Measurements from ENCODE around the gene GLDC.
A peak's percentile ranks its signal among the peaks of the same experiment; 100 is the strongest.
"Not testable (repeated sequence)": the region's sequence is repeated elsewhere in the genome, so short reads cannot be mapped to it uniquely, and the experiment has no call there.

GLDC gene

DNA sequence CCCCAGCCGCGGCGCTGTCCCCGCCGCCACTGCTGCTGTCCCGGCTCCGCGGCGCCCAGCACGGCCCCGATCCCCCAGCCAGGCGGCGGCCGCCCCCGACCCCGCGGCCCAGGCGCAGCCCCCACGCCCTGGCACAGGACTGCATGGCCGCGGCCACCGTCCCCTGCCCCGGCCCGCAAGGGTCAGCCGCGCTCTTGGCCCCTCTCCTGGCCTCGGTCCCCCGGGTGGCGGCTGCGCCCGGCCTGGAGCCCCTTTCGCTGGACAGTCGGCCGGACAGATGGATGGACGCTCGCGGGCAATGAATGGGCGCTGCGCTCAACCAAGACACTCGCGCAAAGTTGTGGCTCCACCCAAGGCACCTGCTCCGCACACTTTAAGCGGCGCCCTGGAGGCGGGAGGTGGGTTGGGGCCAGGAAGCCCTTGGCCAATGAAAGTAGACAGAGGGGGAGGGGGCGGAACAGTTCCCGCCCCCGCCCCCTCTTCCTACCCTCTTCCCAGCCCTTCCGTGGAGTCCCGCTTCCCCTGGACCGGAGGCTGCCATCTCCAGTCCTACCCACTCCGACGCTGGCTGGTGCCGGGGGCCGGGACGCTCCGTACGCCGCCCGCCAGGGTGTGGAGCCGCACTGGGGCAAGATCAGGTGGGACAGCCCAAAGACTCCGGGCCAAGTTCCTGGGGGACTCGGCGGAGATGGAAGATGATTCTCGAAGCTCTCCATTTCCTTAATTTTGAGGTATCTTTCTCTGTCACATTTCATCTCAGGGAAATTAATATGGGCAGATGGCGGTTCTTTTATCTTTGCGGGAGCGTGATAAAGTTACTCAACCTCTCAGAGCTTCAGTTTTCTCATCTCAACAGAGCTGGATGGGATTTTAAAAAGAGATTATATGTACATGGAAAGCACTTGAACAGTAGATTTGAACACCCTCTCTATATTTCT, at the start of gene GLDC:
Gene GLDC, minus strand, starts transcription at position 375 of the 938 bp plus-strand sequence. Its CDS starts 230 bp downstream, at position 145.
- peak within 1 kb of the TSS; percentile 64 for H3K4me3 ChIP-seq (ENCODE audit: low read depth, low read length)

DNA sequence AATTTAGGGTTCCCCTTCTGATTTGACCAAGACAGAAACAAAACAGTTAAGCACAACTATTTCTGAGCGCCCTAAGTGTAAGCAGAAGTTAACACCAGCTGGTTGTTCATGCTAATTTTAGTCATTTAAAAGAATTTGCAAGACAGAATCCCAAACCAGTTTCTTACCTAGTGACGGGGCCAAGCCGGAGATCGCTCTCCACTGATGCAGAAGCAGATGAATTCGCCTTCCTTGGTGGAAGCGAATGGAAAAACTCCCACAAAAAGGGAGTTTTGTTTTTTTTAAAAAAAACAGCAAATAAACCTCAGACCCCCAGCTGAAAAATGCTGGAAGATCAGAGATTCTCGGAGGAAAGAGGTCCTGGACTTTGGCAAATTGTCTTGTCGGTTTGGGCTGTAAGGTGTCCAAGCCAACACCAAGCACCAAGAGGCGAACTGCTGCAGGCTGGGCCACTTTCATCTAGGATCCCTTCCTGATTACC, 47.4 kb upstream of the GLDC start:
- H3K4me3 ChIP-seq (ENCODE audit: low read depth, low read length) = no peak overlapping the region

DNA sequence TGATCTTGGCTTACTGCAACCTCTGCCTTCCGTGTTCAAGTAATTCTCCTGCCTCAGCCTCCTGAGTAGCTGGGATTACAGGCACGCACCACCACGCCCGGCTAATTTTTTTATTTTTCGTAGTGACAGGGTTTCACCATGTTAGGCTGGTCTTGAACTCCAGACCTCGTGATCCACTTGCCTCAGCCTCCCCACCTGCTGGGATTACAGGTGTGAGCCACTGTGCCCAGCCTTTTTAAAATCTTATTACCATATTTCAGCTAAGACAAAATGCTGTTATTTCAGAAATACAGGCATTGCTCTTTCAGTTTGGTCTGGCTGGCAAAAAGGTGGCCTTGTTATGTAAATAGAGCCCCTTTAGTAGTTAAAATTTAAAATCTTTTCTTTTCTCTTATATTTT, 46.9 kb upstream of the GLDC start:
- no peak overlapping the region for H3K4me3 ChIP-seq (ENCODE audit: low read depth, low read length)

DNA sequence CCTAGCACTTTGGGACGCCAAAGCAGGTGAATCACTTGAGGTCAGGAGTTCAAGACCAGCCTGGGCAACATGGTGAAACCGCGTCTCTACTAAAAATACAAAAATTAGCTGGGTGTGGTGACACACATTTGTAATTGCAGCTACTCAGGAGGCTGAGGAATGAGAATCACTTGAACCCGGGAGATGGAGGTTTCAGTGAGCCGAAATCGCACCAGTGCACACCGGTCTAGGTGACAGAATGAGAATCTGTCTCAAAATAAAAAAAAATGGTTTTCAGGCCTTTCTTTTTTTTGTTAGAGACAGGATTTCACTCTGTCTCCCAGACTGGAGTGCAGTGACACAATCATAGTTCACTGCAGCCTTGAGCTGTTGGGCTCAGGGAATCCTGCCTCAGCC, 45.1 kb upstream of the GLDC start:
- not testable (repeated sequence) for H3K4me3 ChIP-seq (ENCODE audit: low read depth, low read length)

DNA sequence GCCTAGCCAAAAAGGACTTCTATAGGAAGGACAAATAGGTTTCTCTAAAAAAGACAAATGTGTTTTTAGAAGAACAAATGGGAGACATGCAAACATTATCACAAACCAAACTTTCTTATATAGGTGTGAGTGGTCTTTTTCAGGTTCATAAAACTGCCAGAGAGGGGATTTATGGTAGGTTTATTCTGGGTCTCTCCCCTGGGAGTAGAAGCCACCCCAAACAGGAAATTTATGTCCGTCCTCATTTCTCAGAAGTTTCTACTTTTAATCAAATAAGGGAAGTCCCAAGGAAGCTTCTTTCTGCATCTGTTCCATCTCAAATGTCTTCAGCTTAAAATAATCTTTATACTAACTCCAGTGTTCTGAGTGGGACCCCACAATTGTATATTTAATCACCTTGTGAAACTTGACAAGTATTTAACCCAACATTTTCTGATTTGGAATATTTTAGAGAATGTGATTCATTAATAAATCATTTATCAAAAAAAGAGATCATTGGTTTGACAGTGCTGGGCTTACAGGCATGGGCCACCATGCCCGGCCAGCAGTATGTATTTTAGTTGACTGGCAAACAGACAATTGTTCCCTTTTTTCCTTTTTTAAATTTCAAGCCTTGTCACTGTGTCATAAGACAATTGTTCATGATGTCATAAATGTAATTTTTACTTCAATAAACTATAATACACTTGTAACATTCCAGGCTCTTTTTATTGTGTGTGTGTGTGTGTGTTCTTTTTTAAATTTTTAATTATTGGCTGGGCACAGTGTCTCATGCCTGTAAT, 44.6 kb upstream of the GLDC start:
- no peak overlapping the region for H3K4me3 ChIP-seq (ENCODE audit: low read depth, low read length)

DNA sequence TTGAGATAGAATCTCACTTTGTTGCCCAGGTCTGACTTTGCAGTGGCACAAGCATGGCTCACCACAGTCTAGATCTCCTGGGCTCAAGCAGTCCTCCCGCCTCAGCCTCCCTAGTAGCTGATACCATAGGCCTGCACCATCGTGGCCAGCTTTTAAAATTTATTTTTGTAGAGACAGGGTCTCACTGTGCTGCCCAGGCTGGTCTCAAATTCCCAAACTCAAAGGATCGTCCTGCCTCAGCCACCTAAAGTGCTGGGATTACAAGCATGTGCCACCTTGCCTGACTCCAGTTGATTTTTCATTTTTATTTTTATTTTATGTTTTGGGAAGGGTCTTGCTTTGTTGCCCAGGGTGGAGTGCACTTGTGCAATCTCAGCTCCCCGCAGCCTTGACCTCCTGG, 41.7 kb upstream of the GLDC start:
- H3K4me3 ChIP-seq (ENCODE audit: low read depth, low read length) = no peak overlapping the region

DNA sequence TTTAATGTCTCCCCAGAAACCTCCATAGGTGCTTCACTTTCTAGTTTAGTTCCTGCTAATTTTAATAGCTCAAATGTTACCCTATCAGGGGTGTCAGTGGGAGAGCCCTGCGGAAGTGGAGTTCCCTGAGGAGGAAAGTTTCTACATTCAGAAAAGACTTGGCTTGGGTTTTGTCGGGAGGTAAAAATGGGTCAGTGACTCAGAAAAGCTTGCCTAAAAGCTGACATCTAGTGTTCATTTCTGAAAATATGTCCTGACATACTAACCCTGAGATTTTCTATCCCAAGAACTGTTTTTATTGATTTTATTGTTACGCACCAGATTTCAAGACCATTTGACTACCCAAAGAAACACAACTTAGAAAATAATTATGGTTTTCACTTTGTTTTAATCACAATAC, 40.9 kb upstream of the GLDC start:
- H3K4me3 ChIP-seq (ENCODE audit: low read depth, low read length) = no peak overlapping the region

DNA sequence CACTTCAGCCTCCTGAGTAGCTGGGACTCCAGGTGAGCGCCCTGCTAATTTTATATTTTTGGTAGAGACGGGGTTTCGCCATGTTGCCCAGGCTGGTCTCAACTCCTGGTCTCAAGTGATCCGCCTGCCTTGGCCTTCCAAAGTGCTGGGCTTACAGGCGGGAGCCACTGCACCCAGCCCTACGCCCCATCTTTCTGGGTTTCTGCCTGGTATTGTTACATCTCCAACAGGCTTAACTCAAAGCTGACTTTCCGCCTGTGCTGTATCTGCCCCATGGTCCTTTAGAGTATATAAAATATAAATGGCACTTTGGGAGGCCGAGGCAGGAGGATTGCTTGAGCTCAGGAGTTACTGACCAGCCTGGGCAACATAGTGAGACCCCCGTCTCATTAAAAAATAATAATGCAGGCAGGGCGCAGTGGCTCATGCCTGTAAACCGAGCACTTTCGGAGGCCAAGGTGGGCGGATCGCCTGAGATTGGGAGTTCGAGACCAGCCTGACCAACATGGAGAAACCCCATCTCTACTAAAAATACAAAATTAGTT, 36.5 kb upstream of the GLDC start:
- peak overlapping the region; percentile 75 for H3K4me3 ChIP-seq (ENCODE audit: low read depth, low read length)

GRCh38 chr9:6681147-6681956, 35.8 kb upstream of the GLDC start:
- peak overlapping the region; percentile 75 for H3K4me3 ChIP-seq (ENCODE audit: low read depth, low read length)

DNA sequence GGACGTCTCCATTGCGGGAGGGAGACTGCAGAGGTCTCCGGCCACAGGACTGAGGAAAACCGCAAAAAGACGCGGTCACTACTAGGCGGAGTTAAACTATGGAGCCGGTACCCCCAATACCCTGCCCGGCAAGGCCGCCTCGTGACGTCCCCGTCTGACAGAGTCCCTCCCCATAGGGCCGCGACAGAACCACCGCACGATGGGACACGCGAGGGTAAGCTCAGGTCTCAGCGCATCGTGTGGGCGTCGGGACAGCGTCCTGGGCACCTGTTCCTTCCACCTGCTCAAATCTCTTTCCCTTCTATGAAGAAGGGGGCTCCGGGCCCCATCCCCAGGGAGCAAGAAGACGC, 35.2 kb upstream of the GLDC start:
- peak overlapping the region; percentile 75 for H3K4me3 ChIP-seq (ENCODE audit: low read depth, low read length)

DNA sequence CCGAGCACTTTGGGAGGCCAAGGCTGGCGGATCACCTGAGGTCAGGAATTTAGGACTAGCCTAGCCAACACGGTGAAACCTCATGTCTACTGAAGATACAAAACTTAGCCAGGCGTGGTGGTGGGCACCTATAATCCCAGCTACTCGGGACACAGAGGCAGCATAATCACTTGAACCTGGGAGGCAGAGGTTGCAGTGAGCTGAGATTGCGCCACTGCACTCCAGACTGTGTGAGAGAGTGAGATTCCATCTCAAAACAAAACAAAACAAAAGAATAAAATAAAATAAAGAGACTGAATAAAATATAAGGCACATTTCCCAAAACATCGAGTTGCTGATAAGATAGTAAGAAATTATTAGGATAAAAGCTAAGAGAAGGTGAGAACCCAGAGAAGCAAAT, 32.3 kb upstream of the GLDC start:
- no peak overlapping the region for H3K4me3 ChIP-seq (ENCODE audit: low read depth, low read length)

DNA sequence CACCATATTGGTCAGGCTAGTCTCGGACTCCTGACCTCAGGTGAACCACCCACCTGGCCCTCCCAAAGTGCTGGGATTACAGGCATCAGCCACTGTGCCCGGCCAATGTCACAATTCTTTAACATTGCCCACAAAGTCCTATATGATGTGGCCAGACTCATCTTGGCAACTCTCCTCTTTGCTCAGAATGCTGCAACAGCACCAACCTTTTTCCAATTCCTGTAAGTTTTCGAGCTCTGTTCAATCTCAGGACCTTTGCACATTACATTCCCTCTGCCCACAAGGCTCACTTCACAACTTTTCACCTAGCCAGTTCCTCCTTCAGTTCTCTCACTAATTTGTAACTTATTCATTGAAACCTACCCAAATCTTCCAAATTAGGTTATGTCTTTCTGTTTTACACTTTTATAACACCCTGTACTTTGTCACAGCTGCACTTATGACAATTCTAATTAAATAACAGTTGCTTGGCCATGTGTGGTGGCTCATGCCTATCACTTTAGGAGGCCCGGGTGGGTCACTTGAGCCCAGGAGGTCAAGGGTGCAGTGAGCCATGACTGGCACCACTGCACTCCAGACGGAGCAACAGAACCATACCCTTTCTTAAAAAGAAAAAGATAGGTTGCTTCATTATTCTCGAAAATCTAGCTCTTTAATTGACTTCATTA, 30.9 kb upstream of the GLDC start:
- H3K4me3 ChIP-seq (ENCODE audit: low read depth, low read length) = no peak overlapping the region

GRCh38 chr9:6675268-6675667, 29.7 kb upstream of the GLDC start:
- no peak overlapping the region for H3K4me3 ChIP-seq (ENCODE audit: low read depth, low read length)

- H3K4me3 ChIP-seq (ENCODE audit: low read depth, low read length) = no peak overlapping the region
Observed at GRCh38 chr9:6673326-6674025, 27.9 kb upstream of the GLDC start.

- H3K4me3 ChIP-seq (ENCODE audit: low read depth, low read length) = no peak overlapping the region
Observed at GRCh38 chr9:6672118-6672517, 26.6 kb upstream of the GLDC start.

DNA sequence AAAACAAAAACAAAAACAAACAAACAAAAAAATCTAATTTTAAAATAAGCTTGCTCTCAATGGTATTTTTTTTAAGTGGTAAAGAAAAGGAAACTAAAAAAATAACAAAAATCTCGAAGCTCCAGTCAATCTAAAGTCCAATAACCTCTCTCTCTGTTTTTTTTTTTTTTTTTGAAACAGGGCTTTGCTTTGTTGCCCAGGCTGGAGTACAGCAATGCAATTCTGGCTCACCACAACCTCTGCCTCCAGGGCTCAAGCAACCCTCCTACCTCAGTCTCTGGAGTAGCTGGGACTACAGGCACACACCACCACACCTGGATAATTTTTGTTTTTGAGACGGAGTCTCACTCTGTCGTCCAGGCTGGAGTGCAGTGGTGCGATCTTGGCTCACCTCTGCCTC, 25.9 kb upstream of the GLDC start:
- no peak overlapping the region for H3K4me3 ChIP-seq (ENCODE audit: low read depth, low read length)

- H3K4me3 ChIP-seq (ENCODE audit: low read depth, low read length) = no peak overlapping the region
Observed at GRCh38 chr9:6669881-6670280, 24.4 kb upstream of the GLDC start.

DNA sequence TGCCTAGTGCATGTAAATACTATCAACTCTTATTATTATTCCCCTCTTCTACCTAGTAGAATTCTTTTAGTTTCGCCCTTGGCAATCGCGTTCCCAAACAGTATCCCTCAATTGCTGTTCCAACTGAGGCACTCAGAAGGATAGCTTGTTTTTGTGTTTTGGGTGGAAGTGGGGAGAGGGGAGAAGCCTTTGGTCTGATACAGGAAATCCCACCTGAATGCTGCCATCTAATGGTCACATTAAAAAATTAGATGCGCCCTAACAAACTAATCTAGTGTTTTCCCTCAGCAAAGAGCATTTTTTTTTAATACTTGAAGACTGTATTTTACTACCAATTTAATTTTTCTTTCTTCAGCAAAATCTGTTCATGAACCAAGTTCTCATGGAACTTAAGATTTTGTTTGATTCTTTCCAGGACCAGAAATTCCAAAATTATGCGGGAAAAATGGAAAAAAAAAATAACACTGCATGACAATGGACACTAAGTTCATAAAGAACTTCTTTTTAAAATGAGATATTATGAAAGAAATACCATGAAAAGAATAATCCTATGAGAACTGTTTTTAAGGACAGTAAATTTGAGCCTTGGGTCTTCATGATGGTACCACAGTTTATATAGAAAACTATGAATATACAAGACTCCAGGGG, 22.2 kb upstream of the GLDC start:
- H3K4me3 ChIP-seq (ENCODE audit: low read depth, low read length) = no peak overlapping the region

- H3K4me3 ChIP-seq (ENCODE audit: low read depth, low read length) = no peak overlapping the region
Observed at GRCh38 chr9:6667080-6667479, 21.6 kb upstream of the GLDC start.

Data from iPS-11a (cell line).